ENCODE measurements around the gene METTL15.
"Not testable (repeated sequence)": the region's sequence is repeated elsewhere in the genome, so short reads cannot be mapped to it uniquely, and the experiment has no call there.

The METTL15 gene

DNA sequence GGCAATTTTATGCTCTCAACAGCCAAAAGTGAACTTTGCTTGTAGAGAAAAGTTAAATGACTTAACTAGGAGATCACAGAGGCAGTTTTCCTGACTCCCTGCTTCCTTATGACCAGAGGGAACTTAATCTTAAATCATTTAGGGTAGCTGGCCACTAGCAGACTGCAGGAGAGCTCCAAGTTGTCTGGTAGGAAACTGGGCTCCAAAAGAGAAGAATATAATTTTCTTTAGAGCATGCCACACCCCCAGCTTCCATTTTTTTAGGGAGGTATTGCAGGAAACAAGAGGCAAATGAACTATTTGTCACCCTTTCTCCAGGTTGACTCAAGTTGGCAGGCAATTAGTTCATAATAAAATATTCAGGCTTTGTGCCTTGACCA, 2.6 kb downstream of the METTL15 start:
- H3K9ac ChIP-seq (ENCODE audit: low read length) = peak overlapping the region; percentile 82
- H3K4me1 ChIP-seq (ENCODE audit: insufficient read depth, low read length) = peaks cover 36% of the 10 kb centered on the region
- peak overlapping the region; percentile 82 to 86 for H3K4me3 ChIP-seq (ENCODE audit: low read depth in 1 of 2, low read length in 2 of 2)
- no peaks in the 10 kb centered on the region for H3K27me3 ChIP-seq (ENCODE audit: control insufficient read depth in 1 of 2, insufficient read depth in 2 of 2, low read length in 2 of 2)
- no peaks in the 10 kb centered on the region for H3K36me3 ChIP-seq (ENCODE audit: insufficient read depth, low read length)
- H3K27ac ChIP-seq (ENCODE audit: low read depth, low read length) = no peak overlapping the region
- no peaks in the 10 kb centered on the region for H3K9me3 ChIP-seq (ENCODE audit: low read length)

GRCh38 chr11:28114116-28114515, 5.9 kb downstream of the METTL15 start:
- Histone ChIP-seq H3K9ac (ENCODE audit: low read length) (no peak overlapping the region), H3K9me3 (ENCODE audit: low read length) (no peaks in the 10 kb centered on the region), H3K4me1 (ENCODE audit: insufficient read depth, low read length) (peaks cover 23% of the 10 kb centered on the region), H3K4me3 (ENCODE audit: low read depth in 1 of 2, low read length in 2 of 2) (no peak overlapping the region), H3K27ac (ENCODE audit: low read depth, low read length) (no peak overlapping the region), H3K36me3 (ENCODE audit: insufficient read depth, low read length) (no peaks in the 10 kb centered on the region), H3K27me3 (ENCODE audit: control insufficient read depth in 1 of 2, insufficient read depth in 2 of 2, low read length in 2 of 2) (no peaks in the 10 kb centered on the region)

DNA sequence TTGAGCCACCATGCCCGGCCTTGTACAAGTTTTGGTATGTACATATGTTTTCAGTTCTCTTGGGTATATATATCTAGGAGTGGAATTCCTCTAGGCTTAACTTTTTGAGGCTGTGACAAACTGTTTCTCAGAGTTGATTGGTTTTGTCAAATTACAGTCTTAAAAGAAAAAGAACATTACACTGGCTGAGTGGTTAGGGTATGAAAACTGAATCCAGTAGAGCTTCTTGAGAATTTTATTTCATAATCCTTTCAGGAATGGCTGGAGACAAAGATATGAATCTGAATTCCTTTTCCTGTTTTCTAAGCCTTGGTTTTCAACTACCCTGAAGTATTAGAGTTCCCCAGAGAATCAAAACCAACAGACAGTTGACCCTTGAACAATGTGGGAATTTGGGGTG, 6.5 kb downstream of the METTL15 start:
- Histone ChIP-seq H3K4me3 (ENCODE audit: low read depth in 1 of 2, low read length in 2 of 2) (no peak overlapping the region), H3K36me3 (ENCODE audit: insufficient read depth, low read length) (no peaks in the 10 kb centered on the region), H3K9me3 (ENCODE audit: low read length) (no peaks in the 10 kb centered on the region), H3K27me3 (ENCODE audit: control insufficient read depth in 1 of 2, insufficient read depth in 2 of 2, low read length in 2 of 2) (no peaks in the 10 kb centered on the region), H3K27ac (ENCODE audit: low read depth, low read length) (no peak overlapping the region), H3K9ac (ENCODE audit: low read length) (no peak overlapping the region), H3K4me1 (ENCODE audit: insufficient read depth, low read length) (peaks cover 17% of the 10 kb centered on the region)

DNA sequence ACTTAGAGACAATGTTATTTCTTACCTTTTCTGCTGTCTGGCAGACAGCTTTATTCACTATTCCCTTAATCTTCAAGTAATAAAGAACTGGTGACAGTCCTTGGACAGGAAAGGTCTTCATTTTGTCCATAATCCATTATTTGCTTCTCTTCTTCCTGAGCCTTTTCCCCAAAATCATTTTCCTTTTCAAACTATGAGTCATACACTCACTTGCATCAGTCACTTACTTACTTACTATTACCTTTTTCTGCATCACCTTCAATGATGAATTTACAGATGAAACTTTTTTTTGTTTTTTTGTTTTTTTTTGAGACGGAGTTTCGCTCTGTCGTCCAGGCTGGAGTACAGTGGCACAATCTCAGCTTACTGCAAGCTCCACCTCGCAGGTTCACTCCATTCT, 9.5 kb downstream of the METTL15 start:
- Histone ChIP-seq H3K36me3 (ENCODE audit: insufficient read depth, low read length) (no peaks in the 10 kb centered on the region), H3K9me3 (ENCODE audit: low read length) (no peaks in the 10 kb centered on the region), H3K27ac (ENCODE audit: low read depth, low read length) (no peak overlapping the region), H3K9ac (ENCODE audit: low read length) (no peak overlapping the region), H3K4me3 (ENCODE audit: low read depth in 1 of 2, low read length in 2 of 2) (no peak overlapping the region), H3K27me3 (ENCODE audit: control insufficient read depth in 1 of 2, insufficient read depth in 2 of 2, low read length in 2 of 2) (no peaks in the 10 kb centered on the region), H3K4me1 (ENCODE audit: insufficient read depth, low read length) (no peaks in the 10 kb centered on the region)

DNA sequence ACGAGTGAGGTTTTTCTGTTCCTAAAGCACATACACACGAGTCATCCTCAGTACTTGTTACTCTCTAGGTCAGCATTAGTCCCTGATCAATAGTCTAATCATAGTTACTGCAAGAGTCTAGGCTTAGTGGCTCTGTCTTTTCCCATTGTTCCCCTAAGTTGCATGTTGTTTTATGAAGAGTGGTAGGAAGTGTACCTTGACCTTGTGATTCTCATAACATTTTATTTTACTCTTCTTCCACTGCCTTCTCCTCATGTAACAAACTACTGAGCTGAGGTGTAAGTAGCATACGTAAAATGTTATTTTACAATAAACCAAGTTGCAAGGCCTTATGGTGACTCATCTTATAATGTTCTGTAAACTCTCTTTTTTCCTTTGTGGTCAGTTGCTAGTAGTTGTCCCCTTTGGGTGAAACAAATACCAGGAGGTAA, 15.0 kb downstream of the METTL15 start:
- Histone ChIP-seq H3K9me3 (ENCODE audit: low read length) (no peaks in the 10 kb centered on the region), H3K27ac (ENCODE audit: low read depth, low read length) (no peak overlapping the region), H3K4me3 (ENCODE audit: low read depth in 1 of 2, low read length in 2 of 2) (no peak overlapping the region), H3K36me3 (ENCODE audit: insufficient read depth, low read length) (no peaks in the 10 kb centered on the region), H3K4me1 (ENCODE audit: insufficient read depth, low read length) (no peaks in the 10 kb centered on the region), H3K9ac (ENCODE audit: low read length) (no peak overlapping the region), H3K27me3 (ENCODE audit: control insufficient read depth in 1 of 2, insufficient read depth in 2 of 2, low read length in 2 of 2) (no peaks in the 10 kb centered on the region)

DNA sequence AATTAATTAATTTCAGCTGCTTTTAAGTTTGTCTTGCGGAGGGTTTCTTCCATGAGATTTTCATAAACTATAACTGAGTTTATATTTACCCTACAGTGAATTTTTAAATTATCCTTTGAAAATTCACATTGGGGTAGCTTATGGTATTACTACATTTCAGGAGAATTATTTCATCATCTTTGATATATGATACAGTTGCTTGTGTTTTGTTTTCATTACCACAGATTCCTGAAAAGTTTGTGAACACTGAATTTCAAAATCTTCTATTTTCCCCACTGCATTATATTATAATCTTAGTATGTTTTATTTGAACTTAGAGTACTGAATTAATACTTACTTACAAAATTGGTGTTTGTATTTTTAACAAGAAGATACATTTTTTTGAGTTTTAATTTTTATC, 24.4 kb downstream of the METTL15 start:
- Histone ChIP-seq H3K36me3 (ENCODE audit: insufficient read depth, low read length) (no peaks in the 10 kb centered on the region), H3K4me3 (ENCODE audit: low read depth in 1 of 2, low read length in 2 of 2) (no peak overlapping the region), H3K4me1 (ENCODE audit: insufficient read depth, low read length) (no peaks in the 10 kb centered on the region), H3K27me3 (ENCODE audit: control insufficient read depth in 1 of 2, insufficient read depth in 2 of 2, low read length in 2 of 2) (no peaks in the 10 kb centered on the region), H3K9ac (ENCODE audit: low read length) (no peak overlapping the region), H3K27ac (ENCODE audit: low read depth, low read length) (no peak overlapping the region), H3K9me3 (ENCODE audit: low read length) (no peaks in the 10 kb centered on the region)

DNA sequence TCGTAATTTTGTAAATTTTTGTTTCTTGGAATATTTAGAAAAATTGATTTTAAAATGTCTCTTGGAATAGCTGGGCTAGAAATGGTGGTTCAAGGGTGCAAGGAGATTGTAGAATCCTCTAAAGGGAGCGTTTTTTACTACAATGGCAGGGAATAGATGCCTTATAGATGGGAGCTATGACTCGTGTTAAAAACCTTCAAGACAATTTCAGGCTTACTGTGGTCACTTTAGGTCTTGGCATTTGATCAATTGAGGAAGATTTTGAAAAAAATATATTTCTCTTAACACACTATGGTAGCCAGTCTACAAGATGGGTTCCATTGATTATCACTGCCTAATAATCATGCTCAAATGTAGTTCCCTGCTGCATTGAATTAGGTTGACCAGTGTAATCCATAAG, 25.0 kb downstream of the METTL15 start:
- H3K36me3 ChIP-seq (ENCODE audit: insufficient read depth, low read length) = no peaks in the 10 kb centered on the region
- no peak overlapping the region for H3K9ac ChIP-seq (ENCODE audit: low read length)
- H3K27ac ChIP-seq (ENCODE audit: low read depth, low read length) = no peak overlapping the region
- no peaks in the 10 kb centered on the region for H3K4me1 ChIP-seq (ENCODE audit: insufficient read depth, low read length)
- no peaks in the 10 kb centered on the region for H3K9me3 ChIP-seq (ENCODE audit: low read length)
- H3K4me3 ChIP-seq (ENCODE audit: low read depth in 1 of 2, low read length in 2 of 2) = no peak overlapping the region
- no peaks in the 10 kb centered on the region for H3K27me3 ChIP-seq (ENCODE audit: control insufficient read depth in 1 of 2, insufficient read depth in 2 of 2, low read length in 2 of 2)

DNA sequence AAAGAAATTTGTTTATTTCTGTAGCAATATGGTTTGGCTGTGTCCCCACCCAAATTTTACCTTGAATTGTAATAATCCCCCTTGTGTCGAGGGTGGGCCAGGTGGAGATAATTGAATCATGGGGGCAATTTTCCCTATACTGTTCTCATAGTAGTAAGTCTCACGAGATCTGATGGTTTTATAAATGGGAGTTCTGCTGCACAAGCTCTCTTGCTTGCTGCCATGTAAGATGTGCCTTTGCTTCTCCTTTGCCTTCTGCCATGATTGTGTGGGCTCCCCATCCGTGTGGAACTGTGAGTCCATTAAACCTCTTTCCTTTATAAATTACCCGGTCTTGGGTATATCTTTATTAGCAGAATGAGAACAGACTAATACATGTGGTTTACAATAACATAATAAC, 28.0 kb downstream of the METTL15 start:
- not testable (repeated sequence) for H3K27me3 ChIP-seq (ENCODE audit: control insufficient read depth in 1 of 2, insufficient read depth in 2 of 2, low read length in 2 of 2); H3K9ac ChIP-seq (ENCODE audit: low read length); H3K4me3 ChIP-seq (ENCODE audit: low read depth in 1 of 2, low read length in 2 of 2); H3K27ac ChIP-seq (ENCODE audit: low read depth, low read length); H3K9me3 ChIP-seq (ENCODE audit: low read length); H3K4me1 ChIP-seq (ENCODE audit: insufficient read depth, low read length); H3K36me3 ChIP-seq (ENCODE audit: insufficient read depth, low read length)

DNA sequence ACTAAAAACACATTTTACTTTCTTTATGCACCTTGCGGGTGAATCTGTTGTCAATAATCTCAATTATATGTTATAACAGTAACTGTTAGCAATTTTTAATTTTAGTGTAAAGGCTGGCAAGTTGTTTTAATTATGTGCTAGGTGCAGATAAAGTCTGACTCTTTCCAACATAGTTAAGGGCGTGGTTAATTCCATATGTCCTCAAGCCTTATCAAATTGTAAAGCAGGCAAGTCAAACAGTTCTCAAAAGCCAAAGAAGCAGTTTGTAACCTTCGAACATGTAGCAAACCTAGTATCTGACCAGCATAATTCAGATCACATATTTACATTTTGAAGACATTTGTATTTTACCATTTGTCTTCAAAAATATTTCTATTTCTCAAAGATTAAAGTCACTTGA, 29.2 kb downstream of the METTL15 start:
- H3K4me1 ChIP-seq (ENCODE audit: insufficient read depth, low read length) = no peaks in the 10 kb centered on the region
- H3K9ac ChIP-seq (ENCODE audit: low read length) = no peak overlapping the region
- no peaks in the 10 kb centered on the region for H3K36me3 ChIP-seq (ENCODE audit: insufficient read depth, low read length)
- H3K27ac ChIP-seq (ENCODE audit: low read depth, low read length) = no peak overlapping the region
- H3K27me3 ChIP-seq (ENCODE audit: control insufficient read depth in 1 of 2, insufficient read depth in 2 of 2, low read length in 2 of 2) = no peaks in the 10 kb centered on the region
- H3K9me3 ChIP-seq (ENCODE audit: low read length) = no peaks in the 10 kb centered on the region
- H3K4me3 ChIP-seq (ENCODE audit: low read depth in 1 of 2, low read length in 2 of 2) = no peak overlapping the region

GRCh38 chr11:28137832-28138231, 29.6 kb downstream of the METTL15 start:
- H3K9me3 ChIP-seq (ENCODE audit: low read length) = no peaks in the 10 kb centered on the region
- H3K36me3 ChIP-seq (ENCODE audit: insufficient read depth, low read length) = no peaks in the 10 kb centered on the region
- no peak overlapping the region for H3K4me3 ChIP-seq (ENCODE audit: low read depth in 1 of 2, low read length in 2 of 2)
- H3K27me3 ChIP-seq (ENCODE audit: control insufficient read depth in 1 of 2, insufficient read depth in 2 of 2, low read length in 2 of 2) = no peaks in the 10 kb centered on the region
- no peak overlapping the region for H3K27ac ChIP-seq (ENCODE audit: low read depth, low read length)
- no peak overlapping the region for H3K9ac ChIP-seq (ENCODE audit: low read length)
- H3K4me1 ChIP-seq (ENCODE audit: insufficient read depth, low read length) = no peaks in the 10 kb centered on the region

GRCh38 chr11:28139841-28140415, 31.7 kb downstream of the METTL15 start:
- Histone ChIP-seq H3K27me3 (ENCODE audit: control insufficient read depth in 1 of 2, insufficient read depth in 2 of 2, low read length in 2 of 2) (no peaks in the 10 kb centered on the region), H3K4me3 (ENCODE audit: low read depth in 1 of 2, low read length in 2 of 2) (no peak overlapping the region), H3K36me3 (ENCODE audit: insufficient read depth, low read length) (no peaks in the 10 kb centered on the region), H3K9ac (ENCODE audit: low read length) (no peak overlapping the region), H3K27ac (ENCODE audit: low read depth, low read length) (no peak overlapping the region), H3K4me1 (ENCODE audit: insufficient read depth, low read length) (no peaks in the 10 kb centered on the region), H3K9me3 (ENCODE audit: low read length) (no peaks in the 10 kb centered on the region)

DNA sequence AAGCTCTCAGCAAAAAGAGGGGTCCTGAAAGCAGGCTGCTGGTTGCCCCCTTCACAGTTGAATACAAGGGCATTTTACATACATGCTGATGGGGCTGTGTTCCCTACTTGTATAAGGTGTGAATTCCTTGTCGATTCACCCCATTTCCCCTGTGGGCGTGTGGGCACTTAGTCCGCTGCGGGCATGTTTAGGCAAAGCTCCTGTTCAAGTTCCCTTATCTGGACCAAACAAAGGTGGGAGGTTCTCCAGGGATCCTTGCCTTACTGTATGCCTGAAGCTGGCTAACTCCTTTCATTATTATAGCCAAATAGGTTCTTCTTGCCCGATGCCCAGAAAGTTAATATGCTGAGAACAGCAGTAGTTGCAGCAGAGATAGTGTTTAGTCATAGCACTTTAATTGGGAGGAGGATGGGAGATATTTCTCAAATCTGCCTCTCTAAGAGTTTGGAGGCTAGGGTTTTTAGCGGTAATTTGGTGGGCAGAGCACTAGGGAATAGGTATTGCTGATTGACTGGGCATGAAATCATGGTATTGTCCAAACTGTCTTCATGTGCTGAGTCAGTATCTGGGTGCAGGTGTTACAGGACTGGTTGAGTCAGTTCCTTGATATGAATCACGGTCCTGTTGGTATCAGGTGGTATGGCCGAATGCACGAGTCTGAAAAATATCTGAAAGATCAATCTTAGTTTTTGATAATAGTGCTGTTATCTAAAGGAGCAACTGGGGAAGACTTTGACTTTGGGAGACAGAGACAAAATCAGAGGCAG, 32.7 kb downstream of the METTL15 start:
- Histone ChIP-seq H3K36me3 (ENCODE audit: insufficient read depth, low read length) (no peaks in the 10 kb centered on the region), H3K27me3 (ENCODE audit: control insufficient read depth in 1 of 2, insufficient read depth in 2 of 2, low read length in 2 of 2) (no peaks in the 10 kb centered on the region), H3K4me1 (ENCODE audit: insufficient read depth, low read length) (no peaks in the 10 kb centered on the region), H3K27ac (ENCODE audit: low read depth, low read length) (no peak overlapping the region), H3K9ac (ENCODE audit: low read length) (no peak overlapping the region), H3K4me3 (ENCODE audit: low read depth in 1 of 2, low read length in 2 of 2) (no peak overlapping the region), H3K9me3 (ENCODE audit: low read length) (no peaks in the 10 kb centered on the region)
